NCI-H69 (cell line): ENCODE measurements around the gene NEK11.

Experiments used
- DNase-seq: peaks from one replicate; lab custom pipeline; 2025; lab: John Stamatoyannopoulos, UW

The NEK11 gene, protein sequence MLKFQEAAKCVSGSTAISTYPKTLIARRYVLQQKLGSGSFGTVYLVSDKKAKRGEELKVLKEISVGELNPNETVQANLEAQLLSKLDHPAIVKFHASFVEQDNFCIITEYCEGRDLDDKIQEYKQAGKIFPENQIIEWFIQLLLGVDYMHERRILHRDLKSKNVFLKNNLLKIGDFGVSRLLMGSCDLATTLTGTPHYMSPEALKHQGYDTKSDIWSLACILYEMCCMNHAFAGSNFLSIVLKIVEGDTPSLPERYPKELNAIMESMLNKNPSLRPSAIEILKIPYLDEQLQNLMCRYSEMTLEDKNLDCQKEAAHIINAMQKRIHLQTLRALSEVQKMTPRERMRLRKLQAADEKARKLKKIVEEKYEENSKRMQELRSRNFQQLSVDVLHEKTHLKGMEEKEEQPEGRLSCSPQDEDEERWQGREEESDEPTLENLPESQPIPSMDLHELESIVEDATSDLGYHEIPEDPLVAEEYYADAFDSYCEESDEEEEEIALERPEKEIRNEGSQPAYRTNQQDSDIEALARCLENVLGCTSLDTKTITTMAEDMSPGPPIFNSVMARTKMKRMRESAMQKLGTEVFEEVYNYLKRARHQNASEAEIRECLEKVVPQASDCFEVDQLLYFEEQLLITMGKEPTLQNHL

DNA sequence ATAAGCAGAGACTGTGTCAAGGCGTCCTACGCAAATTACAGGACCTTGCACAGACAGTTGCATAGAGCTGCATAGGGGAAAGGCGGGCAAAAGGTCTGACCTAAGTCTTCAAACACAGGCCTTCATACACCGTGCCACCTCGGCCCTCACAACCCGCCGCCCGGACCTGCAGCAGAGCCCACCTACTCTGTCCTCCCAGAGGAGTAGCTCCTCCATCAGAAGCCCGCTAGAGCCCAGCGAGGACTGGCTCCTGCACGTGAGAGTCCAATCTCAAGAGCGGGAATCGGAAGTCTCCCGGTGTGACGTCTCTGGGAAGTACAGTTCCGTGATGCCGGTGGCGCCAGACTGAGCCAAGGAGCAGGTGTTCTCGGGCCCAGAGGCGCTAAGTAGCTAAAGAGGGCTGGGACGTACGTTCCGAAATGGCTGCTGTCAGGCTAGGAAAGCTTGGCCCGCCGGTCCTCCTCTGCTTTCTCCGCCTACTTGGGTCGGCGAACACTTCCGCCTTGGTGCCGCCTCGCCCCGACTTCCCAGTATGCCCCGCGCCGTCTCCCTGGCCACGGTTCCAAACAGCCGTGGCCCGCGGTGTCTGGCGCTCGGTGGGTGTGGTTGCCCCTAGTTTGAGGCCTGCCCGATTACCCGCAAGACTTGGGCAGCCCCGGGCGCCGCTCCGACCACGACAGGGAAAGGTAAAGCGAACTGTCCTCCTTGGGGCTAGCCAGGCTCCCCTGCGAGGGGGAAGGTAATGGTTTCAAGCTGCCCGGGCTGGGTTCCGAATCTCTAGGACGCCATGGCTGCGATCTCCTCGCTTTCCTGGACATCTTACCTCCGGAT lies at the start of gene NEK11, which contains the start of gene ASTE1:
Gene NEK11 (plus strand): TSS at position 557 of the 831 bp plus-strand sequence. CDS start 2,832 bp downstream, outside the sequence.
Gene ASTE1 (minus strand): TSS at position 505 of the 831 bp plus-strand sequence. CDS start 1,519 bp downstream, outside the sequence.
- peak; percentile 86 for DNase-seq

DNA sequence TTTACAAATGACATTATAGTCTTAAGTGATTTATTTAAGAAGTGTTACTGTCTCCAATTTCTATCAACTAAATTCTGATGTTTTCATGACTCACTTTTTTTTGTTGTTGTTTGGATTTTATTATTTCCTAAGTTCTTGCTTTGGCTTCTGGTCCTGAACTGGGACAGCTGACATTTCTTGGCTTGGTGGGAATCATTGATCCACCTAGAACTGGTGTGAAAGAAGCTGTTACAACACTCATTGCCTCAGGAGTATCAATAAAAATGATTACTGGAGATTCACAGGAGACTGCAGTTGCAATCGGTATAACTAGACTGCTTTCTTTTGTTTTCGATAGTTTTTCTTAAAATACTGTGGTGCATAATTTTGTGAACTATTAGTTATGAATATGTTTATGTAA lies 47.6 kb upstream of the NEK11 start:
- DNase-seq: no peak

DNA sequence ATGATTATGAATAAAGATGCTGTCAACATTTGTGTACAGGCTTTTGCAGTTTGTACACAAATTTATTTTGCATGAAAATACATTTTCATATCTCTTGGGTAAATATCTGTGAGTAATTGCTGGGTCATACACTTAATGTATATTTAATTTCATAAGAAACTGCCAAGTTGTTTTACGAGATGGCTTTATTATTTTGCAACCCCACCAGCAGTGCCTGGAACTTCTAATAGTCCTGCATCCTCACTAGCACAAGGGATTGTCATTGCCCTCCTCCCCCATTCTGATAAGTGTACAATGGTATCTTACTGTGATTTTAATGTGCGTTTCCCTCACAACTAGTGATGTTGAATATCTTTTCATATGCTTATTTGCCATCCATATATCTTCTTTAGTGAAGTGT lies 45.2 kb upstream of the NEK11 start:
- no peak for DNase-seq

DNA sequence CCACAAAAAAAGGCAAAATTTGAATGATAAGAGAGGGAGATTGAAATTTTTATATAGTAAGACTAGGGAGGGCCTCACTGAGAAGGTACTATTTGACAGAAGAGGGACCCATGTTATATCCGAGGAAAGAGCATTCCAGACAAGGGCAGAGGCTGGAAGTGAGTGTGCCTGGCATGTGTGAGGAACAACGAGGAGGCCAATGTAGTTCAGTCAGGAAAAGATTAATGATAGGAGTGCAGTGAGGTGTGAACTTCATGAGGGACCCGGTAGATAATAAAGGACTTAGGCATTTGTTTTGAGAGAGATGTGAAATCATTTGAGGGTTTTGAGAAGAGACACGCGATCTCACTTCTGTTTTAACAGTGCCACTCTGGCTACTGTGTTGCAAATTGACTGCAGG lies 36.4 kb upstream of the NEK11 start:
- DNase-seq: no peak

DNA sequence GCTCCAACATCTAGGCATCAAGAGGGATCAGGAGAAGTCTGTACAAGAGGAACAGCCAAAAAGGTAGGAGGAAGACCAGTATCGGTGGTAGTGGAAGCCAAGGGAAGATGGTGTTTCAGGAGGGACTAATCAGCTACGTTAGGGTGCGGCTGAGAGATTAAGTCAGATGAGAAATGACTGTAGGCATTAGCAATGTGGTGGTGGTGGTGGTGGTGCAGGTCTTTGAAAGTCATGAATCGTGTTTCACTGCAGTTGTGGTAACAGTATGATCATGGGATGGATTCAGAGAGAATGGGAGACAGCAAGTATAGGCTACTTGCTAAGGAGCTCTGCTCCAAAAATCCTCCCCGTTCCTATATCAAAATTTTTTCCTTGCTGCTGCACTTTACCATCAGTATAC lies 35.6 kb upstream of the NEK11 start:
- DNase-seq: no peak

DNA sequence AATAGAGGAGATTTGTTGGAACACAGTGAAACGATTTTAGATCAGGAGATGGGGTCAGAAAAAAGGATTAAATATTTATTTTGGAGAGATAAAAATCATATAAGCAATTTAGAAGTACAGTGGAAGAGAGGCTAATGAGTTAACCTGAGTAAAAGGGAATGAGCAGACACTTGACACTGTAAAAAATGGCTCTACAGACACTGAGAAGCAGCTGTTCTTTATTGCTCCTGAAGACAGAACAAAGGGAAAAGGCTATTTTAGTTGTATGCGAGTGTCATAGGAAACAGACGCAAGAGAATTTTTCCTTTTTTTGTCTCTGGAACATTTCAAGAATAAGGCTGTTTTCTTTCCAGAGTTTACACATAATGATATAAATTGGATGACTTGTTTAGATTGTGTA lies 34.3 kb upstream of the NEK11 start:
- DNase-seq: no peak

DNA sequence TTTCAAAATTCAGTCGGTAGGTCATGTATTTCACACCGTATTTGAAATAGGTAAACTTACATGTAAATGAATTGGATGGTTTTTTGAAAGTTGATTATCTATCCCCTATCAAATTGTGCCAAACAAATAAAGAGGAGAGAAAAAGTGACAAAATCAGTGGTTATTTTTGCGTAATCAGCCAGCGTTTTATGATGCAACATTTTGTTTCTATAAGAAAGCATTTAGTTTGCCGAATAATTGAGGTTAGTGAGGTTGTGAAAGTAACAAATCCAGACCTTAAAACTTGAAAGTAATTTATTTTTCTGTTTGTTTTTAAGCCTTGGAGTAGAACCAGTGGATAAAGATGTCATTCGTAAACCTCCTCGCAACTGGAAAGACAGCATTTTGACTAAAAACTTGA lies 29.4 kb upstream of the NEK11 start:
- DNase-seq: no peak

DNA sequence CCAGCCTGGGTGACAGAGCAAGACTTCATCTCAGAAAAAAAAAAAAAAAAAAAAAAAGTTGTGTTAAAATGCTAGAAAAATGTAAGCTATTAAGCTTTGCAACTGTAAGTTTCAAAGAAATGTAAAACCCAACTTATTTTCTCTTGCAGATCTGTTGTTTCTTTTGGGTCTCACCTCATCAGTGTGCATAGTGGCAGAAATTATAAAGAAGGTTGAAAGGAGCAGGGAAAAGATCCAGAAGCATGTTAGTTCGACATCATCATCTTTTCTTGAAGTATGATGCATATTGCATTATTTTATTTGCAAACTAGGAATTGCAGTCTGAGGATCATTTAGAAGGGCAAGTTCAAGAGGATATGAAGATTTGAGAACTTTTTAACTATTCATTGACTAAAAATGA lies 25.6 kb upstream of the NEK11 start:
- DNase-seq: no peak

DNA sequence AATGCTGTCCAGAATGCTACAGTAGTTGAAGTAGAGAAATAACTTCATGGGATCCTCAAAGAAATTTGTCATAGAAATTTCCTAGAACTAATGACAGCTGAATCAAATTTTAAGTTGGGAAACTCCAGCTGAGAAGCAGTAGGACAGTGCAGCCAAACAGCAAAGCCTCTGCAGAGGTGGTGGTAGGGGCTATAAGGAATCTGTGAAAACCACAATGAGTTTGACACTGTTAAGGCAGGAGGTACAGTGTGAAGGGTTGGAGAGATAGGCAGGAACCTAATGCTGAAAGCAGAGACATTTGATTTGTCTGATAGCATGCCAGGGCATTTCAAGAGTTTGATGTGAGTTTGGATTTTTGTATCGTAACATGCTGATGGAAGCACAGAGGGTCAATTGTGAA lies 22.1 kb upstream of the NEK11 start:
- no peak for DNase-seq

DNA sequence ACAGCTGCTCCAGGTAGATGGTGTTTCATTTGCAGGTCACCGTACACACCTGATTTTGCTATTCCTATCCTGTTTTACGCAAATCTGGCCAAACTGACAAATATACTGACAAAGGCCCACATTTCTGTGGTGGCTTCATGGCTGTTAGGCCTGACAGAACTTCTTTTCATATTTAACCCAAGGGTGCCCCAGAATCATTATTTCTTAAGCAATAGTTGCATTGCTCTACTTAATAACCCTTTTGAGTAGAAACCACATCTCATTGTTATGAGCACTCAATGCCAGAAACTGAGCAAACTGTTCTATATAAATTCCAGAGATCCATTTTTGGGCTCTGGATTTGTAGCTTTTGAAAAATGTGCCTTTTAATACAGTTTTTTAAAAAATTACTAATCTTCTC lies 19.4 kb upstream of the NEK11 start:
- DNase-seq: no peak

DNA sequence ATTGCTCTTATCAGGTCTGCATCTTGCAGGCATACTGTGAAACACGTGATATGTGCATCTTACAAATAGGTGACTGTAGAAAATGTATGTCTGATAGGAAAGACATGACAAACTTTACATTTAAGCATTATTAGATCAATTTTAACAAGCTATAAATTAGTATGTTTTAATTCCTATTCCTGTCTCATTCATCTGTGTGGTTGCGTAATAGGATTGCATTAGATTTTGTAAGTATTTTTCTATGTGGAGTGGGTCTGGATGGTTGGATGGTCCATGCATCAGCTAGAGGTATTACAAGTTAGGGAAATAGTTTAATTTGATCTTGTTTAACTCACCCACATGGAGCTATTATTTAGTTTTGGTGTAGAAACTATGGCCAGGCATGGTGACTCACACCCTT lies 18.9 kb upstream of the NEK11 start:
- no peak for DNase-seq

DNA sequence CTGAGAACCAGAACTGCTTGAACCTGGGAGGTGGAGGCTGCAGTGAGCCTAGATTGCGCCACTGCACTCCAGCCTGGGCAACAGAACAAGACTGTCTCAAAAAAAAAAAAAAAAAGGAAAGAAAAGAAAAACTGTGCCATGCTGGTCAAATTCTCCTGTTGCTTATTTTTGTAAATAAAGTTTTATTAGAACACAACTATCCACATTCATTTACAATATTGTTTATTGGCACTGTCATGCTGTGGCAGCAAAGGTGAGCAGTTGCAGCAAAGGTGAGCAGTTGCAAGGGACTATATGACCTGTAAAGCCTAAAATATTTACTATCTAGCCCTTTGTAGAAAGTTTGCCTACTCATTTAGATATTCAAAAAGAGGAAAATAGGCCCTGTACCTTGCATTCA lies 18.4 kb upstream of the NEK11 start:
- no peak for DNase-seq

DNA sequence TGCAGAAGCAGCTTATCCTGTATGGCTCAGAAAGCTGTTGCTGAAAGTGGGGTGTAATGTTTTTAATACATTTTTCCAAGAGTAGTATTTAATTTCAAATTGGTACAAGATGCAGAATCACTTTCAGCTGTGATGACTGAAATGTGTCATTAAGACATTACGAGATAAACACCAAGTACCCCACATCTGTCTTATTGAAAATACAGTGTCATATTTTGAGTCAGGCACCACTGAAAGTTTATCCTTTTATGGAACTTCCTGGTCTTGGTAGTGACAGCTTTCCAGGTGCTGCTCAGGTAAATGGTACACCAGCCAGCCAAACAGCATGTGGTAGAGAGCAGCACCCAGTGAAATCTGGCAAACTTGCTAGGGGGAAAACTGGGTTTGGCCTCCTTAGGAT lies 17.0 kb upstream of the NEK11 start:
- no peak for DNase-seq

DNA sequence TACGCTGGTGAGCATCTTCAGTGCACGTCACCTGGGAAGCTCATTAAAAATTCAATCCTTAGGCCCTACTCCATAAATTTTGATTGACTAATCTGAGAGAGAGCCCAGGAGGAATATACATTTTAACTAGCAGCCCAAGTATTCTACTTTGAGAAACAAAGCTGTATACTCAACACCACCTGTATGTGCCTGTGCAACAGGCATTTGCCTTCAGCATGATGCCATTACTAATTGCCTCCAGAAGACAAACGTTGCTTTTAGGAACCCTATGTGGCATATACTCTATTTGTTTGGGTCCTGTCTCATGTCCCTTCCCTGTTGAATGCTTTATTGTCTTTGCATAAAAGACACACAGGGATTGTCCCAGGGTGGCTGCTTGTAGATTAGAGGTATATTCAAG lies 7.7 kb upstream of the NEK11 start:
- DNase-seq: peak; percentile 3

DNA sequence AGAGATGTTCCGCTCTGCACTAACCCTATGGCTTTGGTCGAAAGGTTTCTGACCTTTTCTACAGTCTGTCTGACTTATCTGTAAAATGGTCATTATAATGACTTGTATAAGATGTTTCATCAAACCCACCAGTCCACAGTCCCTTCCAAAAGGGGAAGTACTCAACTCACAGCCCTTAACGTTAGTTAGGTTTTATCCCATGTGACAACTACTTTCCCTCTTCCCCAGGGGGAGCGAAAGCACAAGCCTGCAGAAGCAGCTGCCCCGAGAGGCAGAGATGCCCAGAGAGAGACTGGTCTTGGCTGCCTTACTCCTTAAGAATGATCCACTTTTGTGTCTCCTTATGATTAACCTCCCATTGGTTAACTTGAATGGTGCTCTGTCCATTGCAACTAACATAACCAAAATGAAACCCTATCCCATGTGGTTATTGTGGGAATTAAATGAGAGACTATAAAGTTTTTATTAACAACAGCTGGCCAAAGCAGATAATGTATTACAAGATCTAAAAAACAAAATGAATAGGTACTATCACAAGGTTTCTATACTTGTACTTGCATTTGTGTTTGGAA lies 6.5 kb upstream of the NEK11 start:
- DNase-seq: no peak

DNA sequence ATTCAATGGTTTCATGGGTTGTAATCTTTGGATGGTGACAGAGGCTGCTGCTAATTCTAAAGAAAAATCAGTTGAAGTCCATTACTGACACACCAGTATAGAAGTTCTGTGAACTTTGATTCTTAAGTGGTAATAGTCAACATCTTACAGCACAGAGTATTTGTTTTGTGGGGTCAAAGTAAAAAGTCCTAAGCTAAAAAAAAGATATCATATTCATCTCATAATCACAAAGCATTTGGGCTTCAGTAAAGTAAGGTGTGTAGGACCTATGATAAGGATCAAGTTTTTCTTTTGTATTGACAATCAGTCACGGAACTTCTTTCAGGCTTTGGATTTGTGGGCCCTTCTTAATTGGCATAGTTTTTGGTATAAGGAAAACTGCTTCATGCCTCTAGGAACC lies 1.1 kb upstream of the NEK11 start:
- no peak for DNase-seq

DNA sequence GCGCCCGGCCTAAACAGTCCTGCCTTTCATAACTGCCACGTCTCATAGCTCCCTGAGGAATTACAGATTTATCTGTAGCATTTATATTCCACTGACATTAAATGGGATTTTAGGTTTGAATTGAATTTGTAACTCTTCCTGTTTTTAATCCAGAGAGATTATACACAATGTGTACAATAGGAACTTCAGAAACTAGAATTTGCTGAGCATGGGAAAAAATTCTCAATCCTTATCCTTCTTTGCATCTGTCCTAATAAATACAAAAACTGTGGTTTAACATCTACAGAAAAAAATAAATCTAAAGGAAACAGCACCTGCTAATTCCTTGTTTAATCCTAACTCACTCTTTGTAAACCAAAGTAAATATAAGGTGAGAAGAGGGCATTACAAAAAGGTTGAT lies 2.2 kb downstream of the NEK11 start:
- DNase-seq: no peak

DNA sequence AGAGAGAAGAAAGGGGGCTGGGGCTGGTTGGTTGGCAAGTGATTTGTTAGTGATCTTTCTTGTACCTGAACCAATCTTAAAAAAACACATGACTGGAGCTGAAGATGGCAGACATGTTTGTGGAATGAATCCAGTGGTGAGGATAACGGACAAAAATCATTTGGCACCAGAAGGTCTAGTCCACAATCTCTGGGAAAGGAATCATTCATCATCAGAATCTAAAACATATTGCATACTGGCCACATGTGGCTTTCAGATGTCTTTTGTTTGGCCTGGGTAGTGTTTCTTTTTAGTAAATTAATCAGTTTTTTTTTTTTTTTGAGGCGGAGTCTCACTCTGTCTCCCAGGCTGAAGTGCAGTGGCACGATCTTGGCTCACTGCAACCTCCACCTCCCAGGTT lies 5.0 kb downstream of the NEK11 start:
- DNase-seq: no peak

DNA sequence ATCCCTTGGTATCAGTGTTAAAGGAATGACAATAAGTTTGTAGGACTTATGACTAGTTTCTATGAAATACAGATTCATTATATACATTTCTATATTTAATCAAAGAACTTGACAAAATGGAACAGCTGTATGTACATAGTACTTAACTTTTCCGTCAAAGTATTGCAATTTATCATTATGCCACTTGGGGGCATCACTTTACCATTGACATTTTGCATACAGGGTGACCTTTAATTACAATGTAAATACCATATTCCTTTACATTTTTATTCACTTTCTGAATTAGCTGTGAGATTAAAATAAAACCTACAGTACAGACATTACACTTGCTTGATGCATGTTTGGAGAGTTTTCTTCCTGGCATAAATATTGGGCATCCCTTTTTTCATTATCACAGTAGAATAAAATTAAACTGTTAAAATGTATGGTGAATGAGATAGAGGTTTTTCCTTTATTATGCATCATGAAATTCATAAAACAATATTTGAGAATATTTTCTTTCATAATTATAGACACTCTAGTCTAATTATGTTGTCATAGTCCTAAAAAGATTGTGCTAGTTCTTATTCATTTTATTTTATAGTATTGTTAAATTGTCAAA lies 6.9 kb downstream of the NEK11 start:
- peak; percentile 60 for DNase-seq

DNA sequence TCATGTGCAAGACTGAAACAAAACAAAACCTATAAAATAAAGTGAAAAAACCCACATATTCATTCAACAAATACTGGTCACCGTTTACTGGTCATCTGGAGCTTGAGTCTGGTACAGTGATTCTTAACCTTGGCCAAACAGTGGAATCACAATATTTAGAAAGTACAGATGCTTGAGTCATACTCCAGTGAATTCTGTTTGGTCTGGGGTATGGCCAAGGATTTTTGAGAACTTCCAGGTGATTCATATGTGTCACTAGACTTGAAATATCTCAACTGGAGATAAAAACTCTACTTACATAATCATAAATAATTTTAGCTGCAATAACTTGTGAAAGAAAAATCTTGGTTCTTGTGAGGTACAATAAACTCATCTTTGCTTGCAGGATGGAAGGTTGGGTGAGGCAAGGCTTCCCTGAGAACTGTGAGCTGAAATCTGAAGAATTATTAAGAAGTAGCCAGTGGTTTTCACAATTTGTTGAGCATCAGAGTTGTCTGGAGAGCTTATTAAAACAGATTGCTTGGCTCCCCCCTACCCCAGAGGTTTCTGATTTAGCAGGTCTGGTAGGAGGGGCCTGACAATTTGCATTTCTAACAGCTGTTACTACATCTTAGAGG lies 9.6 kb downstream of the NEK11 start:
- no peak for DNase-seq

DNA sequence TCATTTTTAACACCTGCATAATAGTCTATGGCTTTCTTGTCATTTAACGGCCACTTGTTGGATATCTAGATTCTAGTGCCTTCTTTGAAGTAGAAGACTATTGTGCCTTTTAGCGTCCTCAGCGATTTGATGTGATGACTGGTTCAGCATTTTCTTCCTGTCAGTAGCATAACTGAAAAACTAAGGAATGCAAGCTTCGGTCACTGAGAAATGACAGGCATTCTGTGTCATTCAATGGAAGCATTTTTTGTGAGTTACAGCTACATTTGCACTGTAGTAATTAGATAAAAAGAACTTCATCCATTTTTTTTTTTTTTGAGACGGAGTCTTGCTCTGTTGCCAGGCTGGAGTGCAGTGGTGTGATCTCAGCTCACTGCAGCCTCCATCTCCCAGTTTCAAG lies 10.3 kb downstream of the NEK11 start:
- no peak for DNase-seq

DNA sequence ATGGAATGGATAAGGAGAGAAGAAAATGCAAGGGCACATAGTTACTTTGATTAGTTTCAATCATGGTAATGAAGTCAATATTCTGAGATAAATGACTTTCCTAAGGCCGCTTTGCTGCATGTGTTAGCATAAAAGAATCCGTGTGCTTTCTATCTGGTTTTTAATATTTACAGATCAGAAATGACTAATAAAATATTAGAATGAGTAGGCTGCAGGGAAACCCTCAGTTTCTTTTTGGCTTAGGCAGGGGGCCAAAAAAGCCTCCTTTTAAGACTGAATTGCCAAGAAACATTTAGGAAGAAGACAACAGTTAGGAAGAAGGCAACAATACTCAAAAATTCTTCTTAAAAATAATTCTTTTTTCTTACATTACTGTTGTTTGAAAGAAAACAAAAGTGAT lies 11.6 kb downstream of the NEK11 start:
- no peak for DNase-seq
